IMR-90 (cell line): ENCODE results near the gene ZBTB8A. TPM values are rescaled to one million over a fixed set of nuclear protein-coding genes. Genes with fewer than 3 reads are reported as not detected.

ENCODE experiments used
- ATAC-seq: fragments of 200-7000 bp; cut with Tn5 transposase; 2 replicates; pipeline ENCODE4 v1.9.1; 2020; ENCODE audit warnings: low read depth, mild to moderate bottlenecking, moderate library complexity
- BruUV-seq: library from RNA; stranded (reverse); fragments of 400-500 nt; replicated peaks from 2 replicates; lab custom pipeline; 2021; lab: Mats Ljungman, UMichigan
- CTCF ChIA-PET: fragments of 300-600 bp; formaldehyde crosslinking; extraction: SDS; loops from one replicate; lab custom pipeline; 2021; ENCODE audit warnings: antibody characterized with exemption; lab: Yijun Ruan, JAX
- POLR2A ChIA-PET: fragments of 300-600 bp; sonication (Branson Sonifier 250); formaldehyde crosslinking; loops from one replicate; lab custom pipeline; 2022; ENCODE audit warnings: antibody characterized with exemption; ENCODE audit not compliant: unreplicated experiment; lab: Charles Lee
- DNase-seq: peaks from one replicate; pipeline ENCODE4 v3.0.0; 2013
- H2AFZ ChIP-seq: replicated peaks from 2 replicates; pipeline ENCODE3; 2013; ENCODE audit warnings: low read length, mild to moderate bottlenecking; ENCODE audit not compliant: poor library complexity
- H2AK5ac ChIP-seq: 2 replicates; pipeline ENCODE4 v1.6.1; 2013; ENCODE audit warnings: low read depth, low read length, inconsistent platforms
- H2AK9ac ChIP-seq: replicated peaks from 2 replicates; pipeline ENCODE3; 2013; ENCODE audit warnings: mild to moderate bottlenecking, low read depth, low read length, moderate library complexity; ENCODE audit not compliant: poor library complexity
- H2BK120ac ChIP-seq: 2 replicates; pipeline ENCODE4 v1.6.1; 2013; ENCODE audit warnings: low read depth, low read length, inconsistent platforms
- H2BK15ac ChIP-seq: 3 replicates; pipeline ENCODE4 v1.6.1; 2013; ENCODE audit warnings: low read depth, low read length, inconsistent platforms
- H2BK20ac ChIP-seq: 2 replicates; pipeline ENCODE4 v1.6.1; 2013; ENCODE audit warnings: low read depth, mild to moderate bottlenecking, inconsistent platforms, low read length, moderate library complexity
- H2BK5ac ChIP-seq: 2 replicates; pipeline ENCODE4 v1.6.1; 2013; ENCODE audit warnings: mild to moderate bottlenecking, low read depth, low read length, inconsistent platforms; ENCODE audit not compliant: poor library complexity, severe bottlenecking
- H3K14ac ChIP-seq: replicated peaks from 2 replicates; pipeline ENCODE4 v1.6.1; 2013; ENCODE audit warnings: low read depth, low read length, inconsistent platforms
- H3K18ac ChIP-seq: 2 replicates; pipeline ENCODE4 v1.6.1; 2013; ENCODE audit warnings: low read depth, low read length, control low read depth
- H3K23ac ChIP-seq: 2 replicates; pipeline ENCODE4 v1.6.1; 2013; ENCODE audit warnings: low read depth, low read length, inconsistent platforms
- H3K27ac ChIP-seq: 2 replicates; pipeline ENCODE4 v1.5.1; 2013; ENCODE audit warnings: mild to moderate bottlenecking, control low read depth, low read length; ENCODE audit not compliant: insufficient read depth
- H3K27me3 ChIP-seq: 2 replicates; pipeline ENCODE4 v1.6.1; 2013; ENCODE audit warnings: low read length; ENCODE audit not compliant: control insufficient read depth, insufficient read depth
- H3K36me3 ChIP-seq: 2 replicates; pipeline ENCODE4 v1.6.1; 2013; ENCODE audit warnings: low read length, mixed read lengths; ENCODE audit not compliant: control insufficient read depth, insufficient read depth
- H3K4ac ChIP-seq: 2 replicates; pipeline ENCODE4 v1.6.1; 2013; ENCODE audit warnings: low read depth, low read length, inconsistent platforms
- H3K4me1 ChIP-seq: 2 replicates; pipeline ENCODE4 v1.6.1; 2013; ENCODE audit warnings: low read length, mixed read lengths; ENCODE audit not compliant: control insufficient read depth, insufficient read depth
- H3K4me2 ChIP-seq: 2 replicates; pipeline ENCODE4 v1.6.1; 2013; ENCODE audit warnings: low read depth, mild to moderate bottlenecking, control low read depth, low read length, moderate library complexity
- H3K4me3 ChIP-seq: 2 replicates; pipeline ENCODE4 v1.5.1; 2013; ENCODE audit warnings: low read depth, mild to moderate bottlenecking, control low read depth, low read length, moderate library complexity; ENCODE audit not compliant: insufficient read depth
- H3K56ac ChIP-seq: 2 replicates; pipeline ENCODE4 v1.6.1; 2013; ENCODE audit warnings: low read length, inconsistent platforms; ENCODE audit not compliant: insufficient read depth; ENCODE audit errors: extremely low read depth
- H3K79me1 ChIP-seq, 2 experiments: 2 replicates each; pipeline ENCODE4 v1.6.1; 2013; ENCODE audit warnings: low read length in 2 of 2, inconsistent platforms in 1 of 2, low read depth in 1 of 2
- H3K9ac ChIP-seq: 2 replicates; pipeline ENCODE4 v1.6.1; 2013; ENCODE audit warnings: low read depth, low read length, control low read depth
- H3K9me1 ChIP-seq: 2 replicates; pipeline ENCODE4 v1.6.1; 2013; ENCODE audit warnings: low read length, inconsistent platforms; ENCODE audit not compliant: insufficient read depth
- H3K9me3 ChIP-seq: 2 replicates; pipeline ENCODE4 v1.6.1; 2013; ENCODE audit warnings: low read length; ENCODE audit not compliant: control insufficient read depth, insufficient read depth
- H4K20me1 ChIP-seq: 2 replicates; pipeline ENCODE4 v1.6.1; 2013; ENCODE audit warnings: low read length, inconsistent platforms; ENCODE audit not compliant: insufficient read depth
- H4K5ac ChIP-seq: 2 replicates; pipeline ENCODE4 v1.6.1; 2013; ENCODE audit warnings: mild to moderate bottlenecking, low read depth, low read length, control low read depth
- H4K8ac ChIP-seq, 2 experiments: 2 replicates each; pipeline ENCODE4 v1.6.1; 2013; ENCODE audit warnings: low read depth in 2 of 2, low read length in 2 of 2, control low read depth in 1 of 2, inconsistent platforms in 1 of 2
- H4K91ac ChIP-seq: 2 replicates; pipeline ENCODE4 v1.6.1; 2013; ENCODE audit warnings: low read depth, low read length, inconsistent platforms; ENCODE audit not compliant: insufficient read depth
- BHLHE40 ChIP-seq: fragments of 150-350 bp; IDR thresholded peaks from 2 replicates; pipeline ENCODE4 v1.6.1; 2016; ENCODE audit warnings: mild to moderate bottlenecking, low read depth, low read length
- CEBPB ChIP-seq: IDR thresholded peaks from 2 replicates; pipeline ENCODE4 v1.6.1; 2012; ENCODE audit warnings: low read depth, low read length, improper control_type of control experiment
- CHD1 ChIP-seq: IDR thresholded peaks from 2 replicates; pipeline ENCODE4 v1.6.1; 2012; ENCODE audit warnings: low read depth, low read length, improper control_type of control experiment
- CTCF ChIP-seq: conservative IDR thresholded peaks from 2 replicates; pipeline ENCODE4 v1.5.1; 2012; ENCODE audit warnings: mild to moderate bottlenecking, low read depth, low read length, improper control_type of control experiment
- ELK1 ChIP-seq: fragments of 150-350 bp; IDR thresholded peaks from 2 replicates; pipeline ENCODE4 v1.6.1; 2016; ENCODE audit warnings: low read depth, mild to moderate bottlenecking, low read length, moderate library complexity, borderline replicate concordance
- FOS ChIP-seq: fragments of 150-350 bp; IDR thresholded peaks from 2 replicates; pipeline ENCODE4 v1.6.1; 2016; ENCODE audit warnings: low read depth, low read length
- MAFK ChIP-seq: IDR thresholded peaks from 2 replicates; pipeline ENCODE4 v1.6.1; 2012; ENCODE audit warnings: low read depth, low read length, improper control_type of control experiment
- MAZ ChIP-seq: IDR thresholded peaks from 2 replicates; pipeline ENCODE4 v1.6.1; 2012; ENCODE audit warnings: low read depth, mild to moderate bottlenecking, low read length, improper control_type of control experiment, moderate library complexity, borderline replicate concordance
- MXI1 ChIP-seq: IDR thresholded peaks from 2 replicates; pipeline ENCODE4 v1.6.1; 2012; ENCODE audit warnings: low read depth, mild to moderate bottlenecking, low read length, moderate library complexity, borderline replicate concordance
- NFE2L2 ChIP-seq: fragments of 150-350 bp; IDR thresholded peaks from 2 replicates; pipeline ENCODE4 v1.6.1; 2016; ENCODE audit warnings: low read depth, mild to moderate bottlenecking, low read length
- POLR2A ChIP-seq: IDR thresholded peaks from 2 replicates; pipeline ENCODE4 v1.6.1; 2012; ENCODE audit warnings: mild to moderate bottlenecking, low read depth, low read length
- RAD21 ChIP-seq: IDR thresholded peaks from 2 replicates; pipeline ENCODE4 v1.6.1; 2012; ENCODE audit warnings: low read length, improper control_type of control experiment
- RCOR1 ChIP-seq: IDR thresholded peaks from 2 replicates; pipeline ENCODE4 v1.6.1; 2012; ENCODE audit warnings: mild to moderate bottlenecking, low read length, improper control_type of control experiment; ENCODE audit not compliant: insufficient replicate concordance
- RFX5 ChIP-seq: IDR thresholded peaks from 2 replicates; pipeline ENCODE4 v1.8.0; 2012; ENCODE audit warnings: low read depth, mild to moderate bottlenecking, low read length, moderate library complexity
- SMC3 ChIP-seq: fragments of 150-350 bp; IDR thresholded peaks from 2 replicates; pipeline ENCODE4 v1.6.1; 2016; ENCODE audit warnings: low read depth, mild to moderate bottlenecking, antibody characterized with exemption, low read length, moderate library complexity
- USF2 ChIP-seq: fragments of 150-350 bp; IDR thresholded peaks from 2 replicates; pipeline ENCODE4 v1.6.1; 2017; ENCODE audit warnings: mild to moderate bottlenecking, antibody characterized with exemption, low read length, low read depth
- WGBS, 2 experiments: methylation state at CpG; one replicate each; pipeline versions ENCODE4 v1.1.5 to v1.1.7; 2013; ENCODE audit warnings: missing lambda C conversion rate in 2 of 2; ENCODE audit not compliant: insufficient read length in 1 of 2; ENCODE audit errors: extremely low coverage in 2 of 2; 5-methylcytosine and 5-hydroxymethylcytosine counted together
- dilution Hi-C: fragments of 300-500 bp; cut with HindIII; formaldehyde crosslinking; loops from one replicate; pipeline ENCODE4 v1.14.3; 2018; ENCODE audit warnings: low sequenced_read_pairs; ENCODE audit not compliant: unreplicated experiment
- in situ Hi-C: fragments of 300-500 bp; cut with MboI; formaldehyde crosslinking; loops from 3 replicates; pipeline ENCODE4 v1.14.3; 2019; ENCODE audit warnings: low sequenced_read_pairs, inconsistent platforms, mixed read lengths
- intact Hi-C: fragments of 100-400 bp; cut with micrococcal nuclease; formaldehyde crosslinking; loops from 2 replicates; pipeline ENCODE4 v1.10.0; 2022
- polyA plus RNA-seq, 3 experiments: library from polyadenylated mRNA; depleted of rRNA; stranded (reverse); fragments of >200 nt; gene quantifications; 2 replicates each; pipeline ENCODE4 v1.2.3, GENCODE V29; 2012; ENCODE audit warnings: low replicate concordance in 1 of 3
- total RNA-seq: library from RNA; depleted of rRNA; stranded (reverse); fragments of >200 nt; gene quantifications from 2 replicates; pipeline ENCODE4 v1.2.3, GENCODE V29; 2012

The ZBTB8A gene
- total and polyA plus RNA-seq, 2 of the 4 experiments (the other 2 are of a cell fraction), result 2.1 to 6.1 TPM

- in situ Hi-C loops (no loop called here), intact Hi-C loops (loop anchor here (10.0 kb wide), 1 partner anchor 1435 kb away; no protein-coding TSS in a partner anchor), dilution Hi-C loops (no loop called here)
- no peak overlapping the region for H4K8ac ChIP-seq
- no peak overlapping the region for H2BK15ac ChIP-seq
- no peak overlapping the region for H2BK5ac ChIP-seq
- H3K9me3 ChIP-seq, result no peaks in the 10 kb centered on the region
- ATAC-seq, result no peak
- no peak overlapping the region for H3K4ac ChIP-seq
- DNase-seq, result no peak
- no peak overlapping the region for H3K4me2 ChIP-seq
- H2BK20ac ChIP-seq, result no peak overlapping the region
- no peak overlapping the region for H3K56ac ChIP-seq
- 0 out of 2 replicates have a peak, but pooled peaks cover 2% of the 10 kb centered on the region for H3K27me3 ChIP-seq
- H3K4me3 ChIP-seq, result no peak overlapping the region
- H2BK120ac ChIP-seq, result no peak overlapping the region
- WGBS, 2 experiments, result no CpG with 5 or more reads among the region's 1 CpG
- H3K23ac ChIP-seq, result no peak overlapping the region
- no peak overlapping the region for H3K18ac ChIP-seq
- H3K79me1 ChIP-seq, result no peaks in the 10 kb centered on the region
- no peak overlapping the region for H4K91ac ChIP-seq
- no peaks in the 10 kb centered on the region for H3K36me3 ChIP-seq
- no peak overlapping the region for H2AK5ac ChIP-seq
- no peak overlapping the region for H3K14ac ChIP-seq
- POLR2A ChIA-PET, result no interaction called here
- BruUV-seq, result no TSS peak
- no peak overlapping the region for H3K27ac ChIP-seq
- H4K5ac ChIP-seq, result no peak overlapping the region
- CTCF ChIA-PET, result interaction anchor here (1.4 kb wide), 1 partner anchor 10 kb away, joined by 9 read pairs; no protein-coding TSS in a partner anchor
- no peaks in the 10 kb centered on the region for H4K20me1 ChIP-seq
- no peaks in the 10 kb centered on the region for H3K4me1 ChIP-seq
- H3K9me1 ChIP-seq, result no peaks in the 10 kb centered on the region
- H3K9ac ChIP-seq, result no peak overlapping the region
- no peak for TF ChIP-seq CHD1
- no peak for TF ChIP-seq FOS
- TF ChIP-seq USF2, result no peak
- TF ChIP-seq MAFK, result no peak
- no peak for TF ChIP-seq RAD21
- no peak for TF ChIP-seq CEBPB
- TF ChIP-seq ELK1, result no peak
- TF ChIP-seq POLR2A, result no peak
- TF ChIP-seq MAZ, result no peak
- TF ChIP-seq RFX5, result no peak
- TF ChIP-seq RCOR1, result no peak
- no peak for TF ChIP-seq SMC3
- TF ChIP-seq MXI1, result no peak
- no peak for TF ChIP-seq NFE2L2
- no peak for TF ChIP-seq BHLHE40
- no peak for TF ChIP-seq CTCF
- H2AK9ac ChIP-seq, result no peak overlapping the region
- no peak overlapping the region for H2AFZ ChIP-seq
Observed at GRCh38 chr1:32509939-32510338, 29.3 kb upstream of the ZBTB8A start.
